Measurements from ENCODE around the gene SGCA. TPM values are rescaled to one million over a fixed set of nuclear protein-coding genes. Genes with fewer than 3 reads are reported as not detected.

Gene SGCA
- total and polyA plus RNA-seq, 2 experiments from 2014 or later, result 0.19 TPM; not detected in 1

GRCh38 chr17:50125420-50125997, 40.3 kb upstream of the SGCA start:
- TF ChIP-seq STAT1 (IDR thresholded peaks at IDR 0.05; ENCODE audit: unreplicated experiment), result no peak
- TF ChIP-seq, protein P1, sequence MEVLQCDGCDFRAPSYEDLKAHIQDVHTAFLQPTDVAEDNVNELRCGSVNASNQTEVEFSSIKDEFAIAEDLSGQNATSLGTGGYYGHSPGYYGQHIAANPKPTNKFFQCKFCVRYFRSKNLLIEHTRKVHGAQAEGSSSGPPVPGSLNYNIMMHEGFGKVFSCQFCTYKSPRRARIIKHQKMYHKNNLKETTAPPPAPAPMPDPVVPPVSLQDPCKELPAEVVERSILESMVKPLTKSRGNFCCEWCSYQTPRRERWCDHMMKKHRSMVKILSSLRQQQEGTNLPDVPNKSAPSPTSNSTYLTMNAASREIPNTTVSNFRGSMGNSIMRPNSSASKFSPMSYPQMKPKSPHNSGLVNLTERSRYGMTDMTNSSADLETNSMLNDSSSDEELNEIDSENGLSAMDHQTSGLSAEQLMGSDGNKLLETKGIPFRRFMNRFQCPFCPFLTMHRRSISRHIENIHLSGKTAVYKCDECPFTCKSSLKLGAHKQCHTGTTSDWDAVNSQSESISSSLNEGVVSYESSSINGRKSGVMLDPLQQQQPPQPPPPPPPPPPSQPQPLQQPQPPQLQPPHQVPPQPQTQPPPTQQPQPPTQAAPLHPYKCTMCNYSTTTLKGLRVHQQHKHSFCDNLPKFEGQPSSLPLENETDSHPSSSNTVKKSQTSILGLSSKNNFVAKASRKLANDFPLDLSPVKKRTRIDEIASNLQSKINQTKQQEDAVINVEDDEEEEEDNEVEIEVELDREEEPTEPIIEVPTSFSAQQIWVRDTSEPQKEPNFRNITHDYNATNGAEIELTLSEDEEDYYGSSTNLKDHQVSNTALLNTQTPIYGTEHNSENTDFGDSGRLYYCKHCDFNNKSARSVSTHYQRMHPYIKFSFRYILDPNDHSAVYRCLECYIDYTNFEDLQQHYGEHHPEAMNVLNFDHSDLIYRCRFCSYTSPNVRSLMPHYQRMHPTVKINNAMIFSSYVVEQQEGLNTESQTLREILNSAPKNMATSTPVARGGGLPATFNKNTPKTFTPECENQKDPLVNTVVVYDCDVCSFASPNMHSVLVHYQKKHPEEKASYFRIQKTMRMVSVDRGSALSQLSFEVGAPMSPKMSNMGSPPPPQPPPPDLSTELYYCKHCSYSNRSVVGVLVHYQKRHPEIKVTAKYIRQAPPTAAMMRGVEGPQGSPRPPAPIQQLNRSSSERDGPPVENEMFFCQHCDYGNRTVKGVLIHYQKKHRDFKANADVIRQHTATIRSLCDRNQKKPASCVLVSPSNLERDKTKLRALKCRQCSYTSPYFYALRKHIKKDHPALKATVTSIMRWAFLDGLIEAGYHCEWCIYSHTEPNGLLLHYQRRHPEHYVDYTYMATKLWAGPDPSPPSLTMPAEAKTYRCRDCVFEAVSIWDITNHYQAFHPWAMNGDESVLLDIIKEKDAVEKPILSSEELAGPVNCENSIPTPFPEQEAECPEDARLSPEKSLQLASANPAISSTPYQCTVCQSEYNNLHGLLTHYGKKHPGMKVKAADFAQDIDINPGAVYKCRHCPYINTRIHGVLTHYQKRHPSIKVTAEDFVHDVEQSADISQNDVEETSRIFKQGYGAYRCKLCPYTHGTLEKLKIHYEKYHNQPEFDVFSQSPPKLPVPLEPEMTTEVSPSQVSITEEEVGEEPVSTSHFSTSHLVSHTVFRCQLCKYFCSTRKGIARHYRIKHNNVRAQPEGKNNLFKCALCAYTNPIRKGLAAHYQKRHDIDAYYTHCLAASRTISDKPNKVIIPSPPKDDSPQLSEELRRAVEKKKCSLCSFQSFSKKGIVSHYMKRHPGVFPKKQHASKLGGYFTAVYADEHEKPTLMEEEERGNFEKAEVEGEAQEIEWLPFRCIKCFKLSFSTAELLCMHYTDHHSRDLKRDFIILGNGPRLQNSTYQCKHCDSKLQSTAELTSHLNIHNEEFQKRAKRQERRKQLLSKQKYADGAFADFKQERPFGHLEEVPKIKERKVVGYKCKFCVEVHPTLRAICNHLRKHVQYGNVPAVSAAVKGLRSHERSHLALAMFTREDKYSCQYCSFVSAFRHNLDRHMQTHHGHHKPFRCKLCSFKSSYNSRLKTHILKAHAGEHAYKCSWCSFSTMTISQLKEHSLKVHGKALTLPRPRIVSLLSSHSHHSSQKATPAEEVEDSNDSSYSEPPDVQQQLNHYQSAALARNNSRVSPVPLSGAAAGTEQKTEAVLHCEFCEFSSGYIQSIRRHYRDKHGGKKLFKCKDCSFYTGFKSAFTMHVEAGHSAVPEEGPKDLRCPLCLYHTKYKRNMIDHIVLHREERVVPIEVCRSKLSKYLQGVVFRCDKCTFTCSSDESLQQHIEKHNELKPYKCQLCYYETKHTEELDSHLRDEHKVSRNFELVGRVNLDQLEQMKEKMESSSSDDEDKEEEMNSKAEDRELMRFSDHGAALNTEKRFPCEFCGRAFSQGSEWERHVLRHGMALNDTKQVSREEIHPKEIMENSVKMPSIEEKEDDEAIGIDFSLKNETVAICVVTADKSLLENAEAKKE (CRISPR knock-in tag; IDR thresholded peaks at IDR 0.05), result no peak
- no peak for TF ChIP-seq ZNF114 (CRISPR knock-in tag; IDR thresholded peaks at IDR 0.05)
- no peak for TF ChIP-seq JUNB (IDR thresholded peaks at IDR 0.05; ENCODE audit: unreplicated experiment)
- no peak for TF ChIP-seq REST (IDR thresholded peaks at IDR 0.05; ENCODE audit: unreplicated experiment)
- TF ChIP-seq EZH2 (IDR thresholded peaks at IDR 0.05; ENCODE audit: low read depth, unreplicated experiment), result no peak
- no peak for TF ChIP-seq NANOG (IDR thresholded peaks at IDR 0.05; ENCODE audit: borderline replicate concordance)
- TF ChIP-seq POLR2AphosphoS5 (IDR thresholded peaks at IDR 0.05; ENCODE audit: low read depth), result no peak
- no peak for TF ChIP-seq CREB1 (CRISPR knock-in tag; IDR thresholded peaks at IDR 0.05; ENCODE audit: low read depth)
- no peak for TF ChIP-seq ZNF331 (CRISPR knock-in tag; IDR thresholded peaks at IDR 0.05; ENCODE audit: low read depth)
- TF ChIP-seq, protein P2, sequence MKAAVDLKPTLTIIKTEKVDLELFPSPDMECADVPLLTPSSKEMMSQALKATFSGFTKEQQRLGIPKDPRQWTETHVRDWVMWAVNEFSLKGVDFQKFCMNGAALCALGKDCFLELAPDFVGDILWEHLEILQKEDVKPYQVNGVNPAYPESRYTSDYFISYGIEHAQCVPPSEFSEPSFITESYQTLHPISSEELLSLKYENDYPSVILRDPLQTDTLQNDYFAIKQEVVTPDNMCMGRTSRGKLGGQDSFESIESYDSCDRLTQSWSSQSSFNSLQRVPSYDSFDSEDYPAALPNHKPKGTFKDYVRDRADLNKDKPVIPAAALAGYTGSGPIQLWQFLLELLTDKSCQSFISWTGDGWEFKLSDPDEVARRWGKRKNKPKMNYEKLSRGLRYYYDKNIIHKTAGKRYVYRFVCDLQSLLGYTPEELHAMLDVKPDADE (IDR thresholded peaks at IDR 0.05), result no peak
- no peak for TF ChIP-seq EZH2phosphoT487 (IDR thresholded peaks at IDR 0.05; ENCODE audit: unreplicated experiment)
- no peaks in the 10 kb centered on the region for H3K9me3 Mint-ChIP-seq
- Histone ChIP-seq H3K4me1 (ENCODE audit: insufficient read depth) (peaks cover 23% of the 10 kb centered on the region), H3K36me3 (ENCODE audit: insufficient read depth) (no peaks in the 10 kb centered on the region), H4K20me1 (replicated peaks; ENCODE audit: insufficient read depth) (no peaks in the 10 kb centered on the region), H3K27me3 (ENCODE audit: insufficient read depth) (peaks cover 19% of the 10 kb centered on the region; the same call in 1 of the 2 replicates), H3K27ac (ENCODE audit: low read depth) (no peak overlapping the region), H3K4me3 (no peak overlapping the region), H3K4me2 (no peak overlapping the region), H2AFZ (no peak overlapping the region), H3K79me2 (replicated peaks; ENCODE audit: insufficient read depth) (no peaks in the 10 kb centered on the region), H3F3A (replicated peaks; ENCODE audit: low read depth) (no peaks in the 10 kb centered on the region; the same call in 1 of the 2 replicates), H3K9me2 (ENCODE audit: insufficient read depth) (no peaks in the 10 kb centered on the region)
- peaks cover 50% of the 10 kb centered on the region for H3K4me1 Mint-ChIP-seq
- H3K27me3 Mint-ChIP-seq (ENCODE audit: insufficient read depth, low read depth, poor library complexity), result peaks cover 38% of the 10 kb centered on the region
- H3K36me3 Mint-ChIP-seq (ENCODE audit: low read depth), result no peaks in the 10 kb centered on the region
- DNase-seq (ENCODE audit: low spot score) (no peak), ATAC-seq (no peak)
- H3K27ac Mint-ChIP-seq, result no peak overlapping the region
- no peak overlapping the region for H3K4me3 Mint-ChIP-seq

Data from GM23338 (cell line).